K562 (cell line): ENCODE data around the gene ANKRD11. TPM values are rescaled to one million over a fixed set of nuclear protein-coding genes. Genes with fewer than 3 reads are reported as not detected.
A peak's percentile ranks its signal among the peaks of the same experiment; 100 is the strongest.

ENCODE experiments used
- ATF1 ChIP-seq, 2 experiments: fragments of 450-650 bp in 1 of 2; IDR thresholded peaks; 2 replicates each; pipeline ENCODE4 v1.6.1; 2016; ENCODE audit warnings: missing compliant biosample characterization in 1 of 2, missing genetic modification characterization in 1 of 2
- ATF3 ChIP-seq, 2 experiments: fragments of 450-650 bp in 1 of 2; sonication (generic) in 1 of 2; formaldehyde crosslinking in 1 of 2; IDR thresholded peaks in 1 of 2; conservative IDR thresholded peaks in 1 of 2; 2 replicates each; pipeline versions ENCODE4 v1.6.1 to v1.8.1; 2016 to 2023; ENCODE audit warnings: mild to moderate bottlenecking in 2 of 2, moderate library complexity in 2 of 2, inconsistent platforms in 1 of 2, missing genetic modification reagents in 1 of 2
- ATF7 ChIP-seq: fragments of 450-650 bp; IDR thresholded peaks from 2 replicates; pipeline ENCODE4 v1.7.1; 2014; ENCODE audit warnings: mild to moderate bottlenecking, moderate library complexity
- CBFA2T2 ChIP-seq: fragments of 450-650 bp; conservative IDR thresholded peaks from 2 replicates; pipeline ENCODE4 v1.6.1; 2017; ENCODE audit warnings: mild to moderate bottlenecking
- FOXK2 ChIP-seq, 2 experiments: fragments of 450-650 bp; IDR thresholded peaks in 1 of 2; conservative IDR thresholded peaks in 1 of 2; 2 replicates each; pipeline ENCODE4 v1.6.1; 2016; ENCODE audit warnings: low read depth in 2 of 2, mild to moderate bottlenecking in 1 of 2
- FOXP1 ChIP-seq: sonication (generic); formaldehyde crosslinking; IDR thresholded peaks from 2 replicates; pipeline ENCODE4 v1.8.0; 2022; ENCODE audit warnings: mild to moderate bottlenecking, missing genetic modification reagents
- HNRNPH1 ChIP-seq: fragments of 200-400 bp; formaldehyde crosslinking; optimal IDR thresholded peaks from 2 replicates; pipeline ENCODE3; 2017; ENCODE audit warnings: low read depth, mild to moderate bottlenecking, low read length, moderate library complexity
- ID3 ChIP-seq, 2 experiments: fragments of 250-450 bp in 1 of 2; fragments of 450-650 bp in 1 of 2; sonication (Bioruptor Pico) in 1 of 2; IDR thresholded peaks; 2 replicates each; pipeline versions ENCODE4 v1.6.1 to v1.8.0; 2016 to 2021; ENCODE audit warnings: mild to moderate bottlenecking in 2 of 2, moderate library complexity in 2 of 2, missing compliant biosample characterization in 1 of 2, missing genetic modification characterization in 1 of 2
- JUND ChIP-seq, 2 experiments: IDR thresholded peaks; 2 replicates in 1 of 2; 3 replicates in 1 of 2; pipeline ENCODE4 v1.6.1; 2011; ENCODE audit warnings: borderline replicate concordance in 2 of 2, low read depth in 2 of 2, low read length in 2 of 2, improper control_type of control experiment in 1 of 2, missing biosample characterization in 1 of 2, missing genetic modification characterization in 1 of 2, missing genetic modification reagents in 1 of 2
- MEF2A ChIP-seq: IDR thresholded peaks from 2 replicates; pipeline ENCODE4 v1.6.1; 2011; ENCODE audit warnings: low read depth, mild to moderate bottlenecking, low read length, moderate library complexity; ENCODE audit not compliant: control insufficient read depth
- MIER1 ChIP-seq: fragments of 450-650 bp; IDR thresholded peaks from 2 replicates; pipeline ENCODE4 v1.6.1; 2016; ENCODE audit warnings: antibody characterized with exemption, mild to moderate bottlenecking, low read depth
- MLLT1 ChIP-seq, 2 experiments: fragments of 450-650 bp; IDR thresholded peaks; 2 replicates each; pipeline ENCODE4 v1.6.1; 2016
- MTA1 ChIP-seq: fragments of 450-650 bp; IDR thresholded peaks from 2 replicates; pipeline ENCODE4 v1.6.1; 2017; ENCODE audit warnings: borderline replicate concordance
- MYC ChIP-seq, 2 experiments: fragments of 250-450 bp in 1 of 2; sonication (Bioruptor Pico) in 1 of 2; IDR thresholded peaks; 2 replicates each; pipeline versions ENCODE4 v1.5.1 to v1.6.1; 2012 to 2021; ENCODE audit warnings: low read depth in 2 of 2, borderline replicate concordance in 1 of 2, improper control_type of control experiment in 1 of 2, low read length in 1 of 2, mild to moderate bottlenecking in 1 of 2, moderate library complexity in 1 of 2
- NFE2L1 ChIP-seq: fragments of 450-650 bp; IDR thresholded peaks from 2 replicates; pipeline ENCODE4 v1.6.1; 2016; ENCODE audit warnings: missing genetic modification characterization, low read depth, mild to moderate bottlenecking, missing compliant biosample characterization, moderate library complexity, borderline replicate concordance
- SAP30 ChIP-seq: fragments of 200-600 bp; sonication (generic); IDR thresholded peaks from 2 replicates; pipeline ENCODE4 v1.6.1; 2012; ENCODE audit warnings: borderline replicate concordance, low read depth, mild to moderate bottlenecking, moderate library complexity, low read length, control low read depth, inconsistent platforms; ENCODE audit not compliant: insufficient read depth, poor library complexity, severe bottlenecking
- TAF9B ChIP-seq: fragments of 450-650 bp; IDR thresholded peaks from 2 replicates; pipeline ENCODE4 v1.6.1; 2018; ENCODE audit warnings: mild to moderate bottlenecking; ENCODE audit not compliant: partially characterized antibody
- TAL1 ChIP-seq: fragments of 450-650 bp; IDR thresholded peaks from 2 replicates; pipeline ENCODE4 v1.6.1; 2016; ENCODE audit warnings: mild to moderate bottlenecking
- TEAD1 ChIP-seq, 2 experiments: fragments of 450-650 bp in 1 of 2; sonication (generic) in 1 of 2; formaldehyde crosslinking; IDR thresholded peaks; 2 replicates each; pipeline versions ENCODE4 v1.4.0 to v1.8.0; 2020 to 2022; ENCODE audit warnings: mild to moderate bottlenecking in 2 of 2, missing genetic modification reagents in 1 of 2
- THRB ChIP-seq: fragments of 450-650 bp; formaldehyde crosslinking; conservative IDR thresholded peaks from 2 replicates; pipeline ENCODE4 v1.4.0; 2022; ENCODE audit warnings: mild to moderate bottlenecking, missing genetic modification characterization
- polyA plus RNA-seq, 8 experiments: library from polyadenylated mRNA; depleted of rRNA in 4 of 8; stranded (reverse) in 5 of 8; unstranded in 3 of 8; fragments of >200 nt; fragmentation: Nextera tagmentation in 2 of 8; fragmentation: Illumina TruSeq in 1 of 8; extraction: Ambion mirVana in 2 of 8; extraction: Trizol in 1 of 8; gene quantifications; 2 replicates each; pipeline versions ENCODE4 v1.2.1 to v1.2.3, GENCODE V29; 2011 to 2014; ENCODE audit warnings: inconsistent platforms in 1 of 8, missing spikeins in 1 of 8
- total RNA-seq, 7 experiments: library from RNA; depleted of rRNA in 6 of 7; stranded (reverse); fragments of >200 nt in 6 of 7; fragmentation: Illumina TruSeq in 2 of 7; extraction: Trizol in 2 of 7; gene quantifications; 2 replicates each; pipeline versions ENCODE4 v1.2.1 to v1.2.3, GENCODE V29; 2011 to 2021; ENCODE audit warnings: low replicate concordance in 1 of 7

Gene ANKRD11
- total and polyA plus RNA-seq, 9 of the 15 experiments (the other 6 are each of a cell fraction or from before 2014, with no cell fraction given): 4.7 to 126 (median 31.7) TPM

GRCh38 chr16:89325861-89326471 lies 164.4 kb downstream of the ANKRD11 start (continued):
- peak; percentile 76 for TF ChIP-seq MEF2A
- TF ChIP-seq TEAD1 (CRISPR knock-in tag; IDR thresholded peaks at IDR 0.05): peak; percentile 45 to 47; a peak in 1 of 4 replicates
- no peak for TF ChIP-seq MIER1
- TF ChIP-seq ATF7: peak; percentile 28; the same call in 1 of the 2 replicates
- 0 out of 2 replicates have a peak, but pooled peaks have one; percentile 40 for TF ChIP-seq MYC (IDR thresholded peaks at IDR 0.05; ENCODE audit: low read depth, low read length)
- no peak for TF ChIP-seq MYC (CRISPR knock-in tag; IDR thresholded peaks at IDR 0.05; ENCODE audit: borderline replicate concordance, low read depth)
- 0 out of 2 replicates have a peak, but pooled peaks have one; percentile 15 for TF ChIP-seq TAL1
- peak; percentile 16 for TF ChIP-seq SAP30
- TF ChIP-seq TAF9B: peak; percentile 62
- TF ChIP-seq HNRNPH1: no peak
- no peak for TF ChIP-seq ID3 (CRISPR knock-in tag; IDR thresholded peaks at IDR 0.05)
- 0 out of 2 replicates have a peak, but pooled peaks have one; percentile 44 for TF ChIP-seq ID3 (tag; IDR thresholded peaks at IDR 0.05)
- TF ChIP-seq MTA1: peak; percentile 83
- TF ChIP-seq JUND (IDR thresholded peaks at IDR 0.05; ENCODE audit: borderline replicate concordance, low read depth, low read length): peak; percentile 80
- TF ChIP-seq JUND (tag; IDR thresholded peaks at IDR 0.05; ENCODE audit: borderline replicate concordance, low read depth, low read length): peak; percentile 71; the same call in 2 of the 3 replicates
- peak; percentile 100 for TF ChIP-seq NFE2L1
- TF ChIP-seq THRB (CRISPR knock-in tag): 0 out of 2 replicates have a peak, but pooled peaks have one; percentile 59
- TF ChIP-seq FOXP1: peak; percentile 27; the same call in 1 of the 2 replicates
- peak; percentile 49 for TF ChIP-seq ATF3 (IDR thresholded peaks at IDR 0.05)
- TF ChIP-seq ATF3 (CRISPR knock-in tag; conservative IDR thresholded peaks at IDR 0.05): no peak
- peak; percentile 1; the same call in 1 of the 2 replicates for TF ChIP-seq CBFA2T2
- no peak for TF ChIP-seq ATF1 (CRISPR knock-in tag; IDR thresholded peaks at IDR 0.05)
- TF ChIP-seq ATF1 (tag; IDR thresholded peaks at IDR 0.05): peak; percentile 26; the same call in 1 of the 2 replicates
- TF ChIP-seq FOXK2 (conservative IDR thresholded peaks at IDR 0.05 in 1 of 2, IDR thresholded peaks at IDR 0.05 in 1 of 2; ENCODE audit: low read depth in 2 of 2): peak; percentile 92 to 96
- 0 out of 4 replicates have a peak, but pooled peaks of 1 of the 2 experiments have one; percentile 35 for TF ChIP-seq MLLT1 (IDR thresholded peaks at IDR 0.05)
